H1 (cell line): ENCODE measurements around the gene SLFN12L. TPM values are rescaled to one million over a fixed set of nuclear protein-coding genes. Genes with fewer than 3 reads are reported as not detected.
A peak's percentile ranks its signal among the peaks of the same experiment; 100 is the strongest.

Experiments
- CTCF ChIA-PET: fragments of 300-600 bp; sonication (Branson Sonifier 250); formaldehyde crosslinking; loops from one replicate; lab custom pipeline; 2021; ENCODE audit not compliant: partially characterized antibody; lab: Charles Lee
- POLR2A ChIA-PET: fragments of 300-600 bp; sonication (Branson Sonifier 250); formaldehyde crosslinking; loops from one replicate; lab custom pipeline; 2021; ENCODE audit warnings: inconsistent platforms; ENCODE audit not compliant: partially characterized antibody; lab: Charles Lee
- DNase-seq, 2 experiments: peaks; one replicate each; pipeline versions ENCODE4 v3.0.0 to v3.0.0-alpha.2; 2010 to 2022; ENCODE audit warnings: low spot score in 2 of 2, low read depth in 1 of 2, mixed read lengths in 1 of 2
- FAIRE-seq: peaks from 2 replicates; lab custom pipeline; 2011; peaks lifted over from hg19 to GRCh38; lab: Jason Lieb, UNC
- H2AFZ ChIP-seq: 2 replicates; pipeline ENCODE4 v1.8.1; 2012; ENCODE audit warnings: low read length, inconsistent platforms
- H2AK5ac ChIP-seq: 2 replicates; pipeline ENCODE4 v1.6.1; 2013; ENCODE audit warnings: low read depth, low read length
- H2BK120ac ChIP-seq: replicated peaks from 2 replicates; pipeline ENCODE3; 2013; ENCODE audit warnings: low read depth, low read length, inconsistent platforms
- H2BK12ac ChIP-seq: 2 replicates; pipeline ENCODE4 v1.6.1; 2013; ENCODE audit warnings: low read depth, low read length
- H2BK15ac ChIP-seq: 2 replicates; pipeline ENCODE4 v1.6.1; 2013; ENCODE audit warnings: low read length
- H2BK20ac ChIP-seq: 2 replicates; pipeline ENCODE4 v1.6.1; 2013; ENCODE audit warnings: low read length
- H2BK5ac ChIP-seq: 2 replicates; pipeline ENCODE4 v1.6.1; 2013; ENCODE audit warnings: low read depth, low read length
- H3K14ac ChIP-seq: 2 replicates; pipeline ENCODE4 v1.6.1; 2013; ENCODE audit warnings: inconsistent platforms; ENCODE audit not compliant: insufficient read length
- H3K18ac ChIP-seq: 2 replicates; pipeline ENCODE4 v1.6.1; 2013; ENCODE audit warnings: low read length; ENCODE audit errors: extremely low read depth
- H3K23ac ChIP-seq: 2 replicates; pipeline ENCODE4 v1.6.1; 2013; ENCODE audit warnings: inconsistent platforms; ENCODE audit not compliant: insufficient read length
- H3K23me2 ChIP-seq: 2 replicates; pipeline ENCODE4 v1.6.1; 2013; ENCODE audit warnings: low read depth, low read length
- H3K27ac ChIP-seq: 2 replicates; pipeline ENCODE4 v1.6.1; 2011; ENCODE audit warnings: low read depth, low read length, inconsistent platforms
- H3K27me3 ChIP-seq, 4 experiments: replicated peaks in 1 of 4; 1 replicate in 1 of 4; 2 replicates in 3 of 4; pipeline versions ENCODE4 v1.6.1 to v1.8.1; 2011 to 2013; ENCODE audit warnings: low read length in 3 of 4, mild to moderate bottlenecking in 3 of 4, inconsistent platforms in 2 of 4, mixed read lengths in 2 of 4, moderate library complexity in 1 of 4; ENCODE audit not compliant: control insufficient read depth in 3 of 4, insufficient read depth in 3 of 4; ENCODE audit errors: extremely low read depth in 1 of 4
- H3K36me3 ChIP-seq, 4 experiments: 2 replicates each; pipeline versions ENCODE4 v1.6.1 to v1.8.1; 2011 to 2013; ENCODE audit warnings: mild to moderate bottlenecking in 4 of 4, low read length in 3 of 4, moderate library complexity in 2 of 4, control low read depth in 1 of 4, inconsistent platforms in 1 of 4; ENCODE audit not compliant: insufficient read depth in 4 of 4, control insufficient read depth in 2 of 4
- H3K4ac ChIP-seq: replicated peaks from 2 replicates; pipeline ENCODE3; 2013; ENCODE audit warnings: low read length, low read depth, mixed read lengths, inconsistent platforms; ENCODE audit not compliant: insufficient read length
- H3K4me1 ChIP-seq, 4 experiments: replicated peaks in 1 of 4; 1 replicate in 1 of 4; 2 replicates in 3 of 4; pipeline versions ENCODE4 v1.6.1 to v1.8.1; 2011 to 2013; ENCODE audit warnings: low read length in 3 of 4, inconsistent platforms in 2 of 4, mixed read lengths in 1 of 4; ENCODE audit not compliant: insufficient read depth in 4 of 4, control insufficient read depth in 3 of 4
- H3K4me2 ChIP-seq, 2 experiments: 2 replicates each; pipeline versions ENCODE4 v1.6.1 to v1.8.1; 2011 to 2013; ENCODE audit warnings: low read depth in 2 of 2, low read length in 2 of 2, control low read depth in 1 of 2, inconsistent platforms in 1 of 2, mild to moderate bottlenecking in 1 of 2; ENCODE audit not compliant: insufficient read depth in 1 of 2
- H3K4me3 ChIP-seq, 4 experiments: fragments of 200-600, 300-600 bp in 1 of 4; sonication (generic), shearing (Covaris generic), sonication (Bioruptor Twin) in 1 of 4; 2 replicates each; pipeline versions ENCODE4 v1.5.1 to v1.8.1; 2011 to 2016; ENCODE audit warnings: low read length in 4 of 4, low read depth in 3 of 4, control low read depth in 2 of 4, inconsistent platforms in 2 of 4, mild to moderate bottlenecking in 2 of 4, mixed read lengths in 1 of 4, moderate library complexity in 1 of 4; ENCODE audit not compliant: insufficient read depth in 2 of 4; ENCODE audit errors: extremely low read depth in 1 of 4
- H3K56ac ChIP-seq: replicated peaks from 2 replicates; pipeline ENCODE3; 2013; ENCODE audit warnings: low read depth, mild to moderate bottlenecking, mixed read lengths, low read length, inconsistent platforms; ENCODE audit not compliant: insufficient read length
- H3K79me1 ChIP-seq: 2 replicates; pipeline ENCODE4 v1.6.1; 2013; ENCODE audit warnings: low read depth, low read length, control low read depth
- H3K79me2 ChIP-seq, 2 experiments: 2 replicates each; pipeline versions ENCODE4 v1.6.1 to v1.8.1; 2012 to 2013; ENCODE audit warnings: low read length in 2 of 2, mild to moderate bottlenecking in 2 of 2, inconsistent platforms in 1 of 2; ENCODE audit not compliant: insufficient read depth in 2 of 2, control insufficient read depth in 1 of 2
- H3K9ac ChIP-seq, 4 experiments: replicated peaks in 1 of 4; 1 replicate in 1 of 4; 2 replicates in 3 of 4; pipeline versions ENCODE4 v1.6.1 to v1.8.1; 2011 to 2013; ENCODE audit warnings: low read depth in 3 of 4, low read length in 3 of 4, control low read depth in 2 of 4, mild to moderate bottlenecking in 2 of 4, moderate library complexity in 2 of 4, inconsistent platforms in 1 of 4; ENCODE audit errors: extremely low read depth in 1 of 4
- H3K9me3 ChIP-seq, 2 experiments: 2 replicates each; pipeline versions ENCODE4 v1.6.1 to v1.8.1; 2012 to 2013; ENCODE audit warnings: mild to moderate bottlenecking in 2 of 2, moderate library complexity in 2 of 2, control low read depth in 1 of 2, inconsistent platforms in 1 of 2, low read depth in 1 of 2, low read length in 1 of 2, mixed read lengths in 1 of 2; ENCODE audit not compliant: insufficient read depth in 2 of 2
- H4K20me1 ChIP-seq, 2 experiments: replicated peaks in 1 of 2; 2 replicates each; pipeline versions ENCODE3 to v1.8.1; 2011 to 2013; ENCODE audit warnings: inconsistent platforms in 2 of 2, low read length in 2 of 2, mild to moderate bottlenecking in 1 of 2; ENCODE audit not compliant: insufficient read depth in 2 of 2, control insufficient read depth in 1 of 2
- H4K5ac ChIP-seq: 2 replicates; pipeline ENCODE4 v1.6.1; 2013; ENCODE audit warnings: low read length, low read depth, mixed read lengths, inconsistent platforms; ENCODE audit not compliant: insufficient read length
- H4K8ac ChIP-seq: 2 replicates; pipeline ENCODE4 v1.8.0; 2013; ENCODE audit warnings: mild to moderate bottlenecking, moderate library complexity, low read length, inconsistent platforms; ENCODE audit not compliant: insufficient read depth; ENCODE audit errors: extremely low read depth
- H4K91ac ChIP-seq: replicated peaks from 2 replicates; pipeline ENCODE3; 2013; ENCODE audit warnings: low read length, mixed read lengths, inconsistent platforms; ENCODE audit not compliant: insufficient read length
- GTF2F1 ChIP-seq: IDR thresholded peaks from 2 replicates; pipeline ENCODE4 v1.6.1; 2012; ENCODE audit warnings: low read depth, low read length, improper control_type of control experiment, borderline replicate concordance
- TEAD4 ChIP-seq: IDR thresholded peaks from 2 replicates; pipeline ENCODE4 v1.6.1; 2012; ENCODE audit warnings: low read depth, low read length, inconsistent platforms, mixed read lengths
- WGBS, 2 experiments: shearing (Covaris generic) in 1 of 2; methylation state at CpG; one replicate each; pipeline versions ENCODE4 v1.1.6 to v1.1.7; 2013 to 2015; ENCODE audit warnings: low lambda C conversion rate in 2 of 2, mixed read lengths in 2 of 2, inconsistent platforms in 1 of 2, low coverage in 1 of 2, missing lambda C conversion rate in 1 of 2; ENCODE audit not compliant: insufficient replicate concordance in 2 of 2, insufficient coverage in 1 of 2, insufficient read length in 1 of 2; ENCODE audit errors: extremely low coverage in 1 of 2, missing lambda C conversion rate in 1 of 2; 5-methylcytosine and 5-hydroxymethylcytosine counted together
- polyA plus RNA-seq, 7 experiments: library from polyadenylated mRNA; depleted of rRNA in 3 of 7; stranded (reverse) in 5 of 7; unstranded in 2 of 7; fragments of >200 nt in 5 of 7; fragments of 200-250 nt in 2 of 7; gene quantifications; 1 replicate in 5 of 7; 2 replicates in 1 of 7; 4 replicates in 1 of 7; pipeline versions ENCODE4 v1.2.1 to v1.2.3, GENCODE V29; 2011 to 2013; ENCODE audit warnings: missing spikeins in 2 of 7, mixed read lengths in 2 of 7
- total RNA-seq: library from RNA; stranded (reverse); fragmentation: NEBNext Ultra II Directional; extraction: Animal tissue kit (Norgen Biotek cat#: 25700); gene quantifications from 2 replicates; pipeline ENCODE4 v1.2.1, GENCODE V29; 2021
- TF ChIP-seq, protein P1 (sequence below), 3 experiments: IDR thresholded peaks; 1 replicate in 2 of 3; 2 replicates in 1 of 3; pipeline versions ENCODE4 v1.5.1 to v1.6.1; 2011; ENCODE audit warnings: low read length in 3 of 3, mild to moderate bottlenecking in 3 of 3, inconsistent platforms in 2 of 3, low read depth in 1 of 3, moderate library complexity in 1 of 3; ENCODE audit not compliant: insufficient read depth in 1 of 3; ENCODE audit errors: control extremely low read depth in 1 of 3

The SLFN12L gene
- total and polyA plus RNA-seq, 2 of the 8 experiments (the other 6 are each of a cell fraction or from before 2014, with no cell fraction given), result not detected

GRCh38 chr17:35569405-35569804 lies 31.9 kb upstream of the SLFN12L start:
- peaks cover 0 to 1% of the 10 kb centered on the region in 2 experiments for H4K20me1 ChIP-seq
- H3K18ac ChIP-seq, result no peak overlapping the region
- H3K4me3 ChIP-seq, result peak overlapping the region in 1 of 4 experiments; percentile 82; a peak in 2 of 8 replicates
- no peak overlapping the region for H3K56ac ChIP-seq
- 80% methylated on average over 2 of the region's 2 CpGs; no CpG with 5 or more reads in 1 of the 2 experiments for WGBS, 2 experiments
- H3K79me1 ChIP-seq, result no peaks in the 10 kb centered on the region; the same call in 1 of the 2 replicates
- H4K5ac ChIP-seq, result no peak overlapping the region
- peak overlapping the region; percentile 77 to 98; a peak in 3 of 4 replicates for H3K4me2 ChIP-seq
- no peaks in the 10 kb centered on the region; a peak in 1 of 7 replicates for H3K27me3 ChIP-seq
- no peak overlapping the region for H3K27ac ChIP-seq
- H3K4me1 ChIP-seq, result peaks cover 0 to 4% (median 1%) of the 10 kb centered on the region in 4 experiments; a peak in 3 of 7 replicates
- no peak for FAIRE-seq
- H2AK5ac ChIP-seq, result no peak overlapping the region
- H4K91ac ChIP-seq, result no peak overlapping the region
- TF ChIP-seq, protein P1, sequence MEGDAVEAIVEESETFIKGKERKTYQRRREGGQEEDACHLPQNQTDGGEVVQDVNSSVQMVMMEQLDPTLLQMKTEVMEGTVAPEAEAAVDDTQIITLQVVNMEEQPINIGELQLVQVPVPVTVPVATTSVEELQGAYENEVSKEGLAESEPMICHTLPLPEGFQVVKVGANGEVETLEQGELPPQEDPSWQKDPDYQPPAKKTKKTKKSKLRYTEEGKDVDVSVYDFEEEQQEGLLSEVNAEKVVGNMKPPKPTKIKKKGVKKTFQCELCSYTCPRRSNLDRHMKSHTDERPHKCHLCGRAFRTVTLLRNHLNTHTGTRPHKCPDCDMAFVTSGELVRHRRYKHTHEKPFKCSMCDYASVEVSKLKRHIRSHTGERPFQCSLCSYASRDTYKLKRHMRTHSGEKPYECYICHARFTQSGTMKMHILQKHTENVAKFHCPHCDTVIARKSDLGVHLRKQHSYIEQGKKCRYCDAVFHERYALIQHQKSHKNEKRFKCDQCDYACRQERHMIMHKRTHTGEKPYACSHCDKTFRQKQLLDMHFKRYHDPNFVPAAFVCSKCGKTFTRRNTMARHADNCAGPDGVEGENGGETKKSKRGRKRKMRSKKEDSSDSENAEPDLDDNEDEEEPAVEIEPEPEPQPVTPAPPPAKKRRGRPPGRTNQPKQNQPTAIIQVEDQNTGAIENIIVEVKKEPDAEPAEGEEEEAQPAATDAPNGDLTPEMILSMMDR (IDR thresholded peaks at IDR 0.05; ENCODE audit: control extremely low read depth in 1 of 3, insufficient read depth in 1 of 3, low read depth in 1 of 3, low read length in 3 of 3), result no peak
- no peak for TF ChIP-seq TEAD4
- TF ChIP-seq GTF2F1, result no peak
- H3K36me3 ChIP-seq, result peaks cover 0 to 2% (median under 1%) of the 10 kb centered on the region in 4 experiments; a peak in 1 of 8 replicates
- H3K23me2 ChIP-seq, result peaks cover 7% of the 10 kb centered on the region; the same call in 1 of the 2 replicates
- no peak overlapping the region for H3K14ac ChIP-seq
- peaks cover 5 to 34% of the 10 kb centered on the region in 2 experiments; a peak in 3 of 4 replicates for H3K79me2 ChIP-seq
- H3K9ac ChIP-seq, result no peak overlapping the region
- H2BK120ac ChIP-seq, result no peak overlapping the region
- H2BK15ac ChIP-seq, result no peak overlapping the region
- H2BK12ac ChIP-seq, result no peak overlapping the region
- POLR2A ChIA-PET, result interaction anchor here (1.7 kb wide), 1 partner anchor 9 kb away, joined by 14 read pairs; the partner anchor contains the start of gene PEX12
- CTCF ChIA-PET, result interaction anchor here (0.7 kb wide), 1 partner anchor 31 kb away, joined by 4 read pairs; no protein-coding TSS in a partner anchor
- H3K4ac ChIP-seq, result no peak overlapping the region
- H2BK20ac ChIP-seq, result no peak overlapping the region
- no peak overlapping the region for H3K23ac ChIP-seq
- no peak overlapping the region for H4K8ac ChIP-seq
- H2AFZ ChIP-seq, result no peak overlapping the region
- H2BK5ac ChIP-seq, result no peak overlapping the region
- H3K9me3 ChIP-seq, result no peaks in the 10 kb centered on the region
- DNase-seq, result no peak
